Tibial artery (tissue), 4 donors: Measurements from ENCODE around the gene TRIM54.
"Not testable (repeated sequence)": the region's sequence is repeated elsewhere in the genome, so short reads cannot be mapped to it uniquely, and the experiment has no call there.

Source experiments
- DNase-seq, 2 donors: peaks; one replicate each; pipeline ENCODE4 v3.0.0-alpha.2; 2019
- H3K27ac ChIP-seq, 2 donors: fragments of 200-600 bp; sonication (generic) in 1 of 2; 1 replicate in 1 of 2; 2 replicates in 1 of 2; pipeline ENCODE4 v1.5.1; 2018 to 2019; ENCODE audit warnings: mild to moderate bottlenecking in 1 of 2
- H3K27me3 ChIP-seq, 2 donors: fragments of 200-600 bp; sonication (generic) in 1 of 2; one replicate each; pipeline versions ENCODE4 v1.5.1 to v1.6.0; 2016 to 2019
- H3K36me3 ChIP-seq, 3 donors: fragments of 200-600 bp; sonication (generic) in 2 of 3; one replicate each; pipeline ENCODE4 v1.5.1; 2016 to 2019; ENCODE audit warnings: mild to moderate bottlenecking in 2 of 3
- H3K4me1 ChIP-seq, 4 donors: fragments of 200-600 bp; sonication (generic) in 2 of 4; 1 replicate in 3 of 4; 2 replicates in 1 of 4; pipeline ENCODE4 v1.5.1; 2016 to 2019
- H3K4me3 ChIP-seq, 2 donors: fragments of 200-600 bp; sonication (generic) in 1 of 2; 1 replicate in 1 of 2; 2 replicates in 1 of 2; pipeline ENCODE4 v1.5.1; 2018 to 2019; ENCODE audit warnings: mild to moderate bottlenecking in 2 of 2
- H3K9me3 ChIP-seq, 3 donors: fragments of 200-600 bp; sonication (generic) in 1 of 3; one replicate each; pipeline ENCODE4 v1.5.1; 2016 to 2019
- CTCF ChIP-seq, 2 experiments: fragments of 200-600 bp in 1 of 2; fragments of 450-650 bp in 1 of 2; IDR thresholded peaks; one replicate each; pipeline ENCODE4 v1.5.1; 2017 to 2019; ENCODE audit warnings: antibody characterized with exemption in 2 of 2, mild to moderate bottlenecking in 1 of 2, moderate library complexity in 1 of 2
- intact Hi-C: fragments of 100-400 bp; cut with DNase I; formaldehyde crosslinking; loops from one replicate; pipeline ENCODE4 v1.15.0; 2023; ENCODE audit warnings: low total_unique reads

Gene TRIM54

GRCh38 chr2:27316655-27317412 is 34.6 kb downstream of the TRIM54 start:
- peaks cover 1 to 38% (median 14%) of the 10 kb centered on the region in 3 donors for H3K36me3 ChIP-seq
- H3K27me3 ChIP-seq: no peaks in the 10 kb centered on the region
- intact Hi-C loops: no loop called here
- H3K4me1 ChIP-seq: peaks cover 0 to 11% (median 5%) of the 10 kb centered on the region in 4 donors
- H3K9me3 ChIP-seq: no peaks in the 10 kb centered on the region
- no peak overlapping the region for H3K4me3 ChIP-seq
- no peak overlapping the region for H3K27ac ChIP-seq
- DNase-seq: no peak
- TF ChIP-seq CTCF (IDR thresholded peaks at IDR 0.05): no peak

GRCh38 chr2:27319839-27320238 is 37.6 kb downstream of the TRIM54 start:
- Histone ChIP-seq H3K36me3 (peaks cover 0 to 25% (median 7%) of the 10 kb centered on the region in 3 donors), H3K4me1 (peaks cover 0 to 25% (median 16%) of the 10 kb centered on the region in 4 donors)
- DNase-seq, H3K27me3 ChIP-seq, intact Hi-C loops, H3K27ac ChIP-seq, H3K9me3 ChIP-seq, H3K4me3 ChIP-seq: not testable (repeated sequence)

- Histone ChIP-seq H3K9me3 (no peaks in the 10 kb centered on the region), H3K4me3 (no peak overlapping the region), H3K4me1 (peaks cover 0 to 25% (median 16%) of the 10 kb centered on the region in 4 donors), H3K27me3 (no peaks in the 10 kb centered on the region), H3K27ac (no peak overlapping the region), H3K36me3 (peaks cover 0 to 15% (median 5%) of the 10 kb centered on the region in 3 donors)
- intact Hi-C loops: no loop called here
- TF ChIP-seq CTCF (IDR thresholded peaks at IDR 0.05): no peak
- DNase-seq: peak in 1 of 2 donors; percentile 46
These were observed 38.8 kb downstream of the TRIM54 start for GRCh38 chr2:27320958-27321543.

- intact Hi-C loops: no loop called here
- TF ChIP-seq CTCF (IDR thresholded peaks at IDR 0.05): no peak
- Histone ChIP-seq H3K36me3 (peaks cover 11 to 17% (median 15%) of the 10 kb centered on the region in 3 donors), H3K4me3 (peak overlapping the region; percentile 60 to 68), H3K27me3 (no peaks in the 10 kb centered on the region), H3K4me1 (peaks cover 0 to 25% (median 16%) of the 10 kb centered on the region in 4 donors), H3K27ac (peak overlapping the region; percentile 81 to 90), H3K9me3 (no peaks in the 10 kb centered on the region)
- DNase-seq: no peak
These were observed 40.1 kb downstream of the TRIM54 start for GRCh38 chr2:27322301-27322765.

GRCh38 chr2:27322766-27323595 is 40.8 kb downstream of the TRIM54 start, which contains the start of gene MPV17:
MPV17 (minus strand) TSS chr2:27323097; CDS start chr2:27322517, 580 bp downstream.
- no peak for TF ChIP-seq CTCF (IDR thresholded peaks at IDR 0.05)
- Histone ChIP-seq H3K27ac (peak within 1 kb of the TSS; percentile 81 to 90), H3K9me3 (no peaks in the 10 kb centered on the region), H3K4me3 (peak within 1 kb of the TSS; percentile 60 to 68), H3K4me1 (peaks cover 0 to 25% (median 16%) of the 10 kb centered on the region in 4 donors), H3K36me3 (peaks cover 16 to 23% (median 19%) of the 10 kb centered on the region in 3 donors), H3K27me3 (no peaks in the 10 kb centered on the region)
- intact Hi-C loops: no loop called here
- DNase-seq: peak; percentile 89 to 95
